Trophoblast cell (in vitro differentiated cells and primary cell): ENCODE measurements around the gene PARD3B.

ENCODE experiments used
- DNase-seq, 2 donors: peaks; one replicate each; pipeline ENCODE4 v3.0.0-alpha.2; 2016
- H2AFZ ChIP-seq: 2 replicates; pipeline ENCODE4 v1.6.1; 2013; ENCODE audit warnings: low read length, moderate library complexity, mild to moderate bottlenecking; ENCODE audit not compliant: insufficient read depth, poor library complexity
- H2AK5ac ChIP-seq: 2 replicates; pipeline ENCODE4 v1.6.1; 2013; ENCODE audit warnings: mild to moderate bottlenecking, low read length
- H2BK120ac ChIP-seq: 2 replicates; pipeline ENCODE4 v1.6.1; 2013; ENCODE audit warnings: low read length, mild to moderate bottlenecking, moderate library complexity; ENCODE audit not compliant: insufficient read depth, poor library complexity
- H2BK12ac ChIP-seq: 2 replicates; pipeline ENCODE4 v1.6.1; 2013; ENCODE audit warnings: mild to moderate bottlenecking, low read length, moderate library complexity
- H2BK5ac ChIP-seq: 2 replicates; pipeline ENCODE4 v1.6.1; 2013; ENCODE audit warnings: low read length, low read depth, moderate library complexity, mild to moderate bottlenecking; ENCODE audit not compliant: poor library complexity
- H3K14ac ChIP-seq: 2 replicates; pipeline ENCODE4 v1.6.1; 2013; ENCODE audit warnings: mild to moderate bottlenecking, low read length
- H3K18ac ChIP-seq: 2 replicates; pipeline ENCODE4 v1.6.1; 2013; ENCODE audit warnings: mild to moderate bottlenecking, low read length
- H3K23ac ChIP-seq: 2 replicates; pipeline ENCODE4 v1.6.1; 2013; ENCODE audit warnings: low read length
- H3K27ac ChIP-seq: 2 replicates; pipeline ENCODE4 v1.5.1; 2013; ENCODE audit warnings: low read depth, mild to moderate bottlenecking, inconsistent platforms, low read length, moderate library complexity
- H3K27me3 ChIP-seq: 2 replicates; pipeline ENCODE4 v1.6.1; 2013; ENCODE audit warnings: inconsistent platforms, mild to moderate bottlenecking, low read length, moderate library complexity; ENCODE audit not compliant: insufficient read depth
- H3K36me3 ChIP-seq, 2 experiments: 1 replicate in 1 of 2; 2 replicates in 1 of 2; pipeline ENCODE4 v1.6.1; 2013; ENCODE audit warnings: low read length in 2 of 2, mild to moderate bottlenecking in 2 of 2, moderate library complexity in 1 of 2; ENCODE audit not compliant: insufficient read depth in 2 of 2, control insufficient read depth in 1 of 2
- H3K4ac ChIP-seq: 2 replicates; pipeline ENCODE4 v1.6.1; 2013; ENCODE audit warnings: low read depth, mild to moderate bottlenecking, low read length, moderate library complexity
- H3K4me1 ChIP-seq, 2 experiments: 1 replicate in 1 of 2; 2 replicates in 1 of 2; pipeline ENCODE4 v1.6.1; 2013; ENCODE audit warnings: low read length in 2 of 2, mild to moderate bottlenecking in 2 of 2, moderate library complexity in 1 of 2; ENCODE audit not compliant: insufficient read depth in 2 of 2, control insufficient read depth in 1 of 2
- H3K4me2 ChIP-seq: 2 replicates; pipeline ENCODE4 v1.6.1; 2013; ENCODE audit warnings: inconsistent platforms, mild to moderate bottlenecking, low read length, moderate library complexity
- H3K4me3 ChIP-seq: 2 replicates; pipeline ENCODE4 v1.5.1; 2013; ENCODE audit warnings: mild to moderate bottlenecking, low read depth, low read length, inconsistent platforms
- H3K79me1 ChIP-seq: one replicate; pipeline ENCODE4 v1.6.1; 2013; ENCODE audit warnings: low read length
- H3K79me2 ChIP-seq: 2 replicates; pipeline ENCODE4 v1.6.1; 2013; ENCODE audit warnings: low read length, mild to moderate bottlenecking; ENCODE audit not compliant: control insufficient read depth, insufficient read depth, poor library complexity
- H3K9ac ChIP-seq: 2 replicates; pipeline ENCODE4 v1.6.1; 2013; ENCODE audit warnings: mild to moderate bottlenecking, low read length
- H3K9me3 ChIP-seq: 2 replicates; pipeline ENCODE4 v1.6.1; 2013; ENCODE audit warnings: low read depth, mild to moderate bottlenecking, control low read depth, inconsistent platforms, low read length; ENCODE audit not compliant: insufficient read depth
- H4K12ac ChIP-seq: 2 replicates; pipeline ENCODE4 v1.6.1; 2013; ENCODE audit warnings: low read depth, mild to moderate bottlenecking, low read length, moderate library complexity
- H4K8ac ChIP-seq: 2 replicates; pipeline ENCODE4 v1.6.1; 2013; ENCODE audit warnings: low read depth, mild to moderate bottlenecking, low read length, moderate library complexity
- H4K91ac ChIP-seq: one replicate; pipeline ENCODE4 v1.6.1; 2013; ENCODE audit warnings: low read depth, mild to moderate bottlenecking, low read length, moderate library complexity
- WGBS: extraction: QIAGEN DNeasy Blood & Tissue Kit; methylation state at CpG from one replicate; pipeline ENCODE4 v1.1.7; 2013; ENCODE audit warnings: missing lambda C conversion rate; ENCODE audit not compliant: insufficient read length, insufficient coverage; ENCODE audit errors: extremely low coverage; 5-methylcytosine and 5-hydroxymethylcytosine counted together

The PARD3B gene

GRCh38 chr2:205496772-205497171, 951.5 kb downstream of the PARD3B start:
- Histone ChIP-seq H3K4me1 (peaks cover 0 to 2% of the 10 kb centered on the region in 2 experiments), H3K27me3 (no peaks in the 10 kb centered on the region), H2AK5ac (no peak overlapping the region), H3K14ac (no peak overlapping the region), H3K18ac (no peak overlapping the region), H2BK120ac (no peak overlapping the region), H3K27ac (no peak overlapping the region), H3K4ac (no peak overlapping the region), H4K8ac (no peak overlapping the region), H4K12ac (no peak overlapping the region), H2BK12ac (no peak overlapping the region), H3K36me3 (no peaks in the 10 kb centered on the region), H3K23ac (no peak overlapping the region), H3K79me2 (no peaks in the 10 kb centered on the region), H3K4me2 (no peak overlapping the region), H3K9ac (no peak overlapping the region), H4K91ac (no peak overlapping the region), H2AFZ (no peak overlapping the region), H3K79me1 (peaks cover 4% of the 10 kb centered on the region), H2BK5ac (no peak overlapping the region), H3K4me3 (no peak overlapping the region), H3K9me3 (no peaks in the 10 kb centered on the region)
- DNase-seq, result no peak
- WGBS, result no CpG with 5 or more reads among the region's 6 CpGs

- Histone ChIP-seq H3K4me1 (peaks cover 0 to 2% of the 10 kb centered on the region in 2 experiments), H3K79me1 (peaks cover 4% of the 10 kb centered on the region), H2BK5ac (no peak overlapping the region), H3K4me2 (no peak overlapping the region), H3K4ac (no peak overlapping the region), H4K91ac (no peak overlapping the region), H4K8ac (no peak overlapping the region), H3K79me2 (no peaks in the 10 kb centered on the region), H2AK5ac (no peak overlapping the region), H3K14ac (no peak overlapping the region), H2AFZ (no peak overlapping the region), H4K12ac (no peak overlapping the region), H2BK120ac (no peak overlapping the region), H3K4me3 (no peak overlapping the region), H3K27me3 (no peaks in the 10 kb centered on the region), H3K23ac (no peak overlapping the region), H2BK12ac (no peak overlapping the region), H3K18ac (no peak overlapping the region), H3K27ac (no peak overlapping the region), H3K9me3 (no peaks in the 10 kb centered on the region), H3K36me3 (no peaks in the 10 kb centered on the region), H3K9ac (no peak overlapping the region)
- DNase-seq, result no peak
- no CpG with 5 or more reads among the region's 3 CpGs for WGBS
These were observed 953.7 kb downstream of the PARD3B start for GRCh38 chr2:205499006-205499405.

- H3K4me1 ChIP-seq, result no peaks in the 10 kb centered on the region
- no peak overlapping the region for H2BK12ac ChIP-seq
- H3K36me3 ChIP-seq, result no peaks in the 10 kb centered on the region
- DNase-seq, result no peak
- no peak overlapping the region for H4K12ac ChIP-seq
- no peak overlapping the region for H3K18ac ChIP-seq
- WGBS, result no CpG with 5 or more reads among the region's 4 CpGs
- H3K14ac ChIP-seq, result no peak overlapping the region
- H3K79me2 ChIP-seq, result no peaks in the 10 kb centered on the region
- H2AK5ac ChIP-seq, result no peak overlapping the region
- no peak overlapping the region for H2BK120ac ChIP-seq
- H4K8ac ChIP-seq, result no peak overlapping the region
- H3K79me1 ChIP-seq, result peaks cover 3% of the 10 kb centered on the region
- no peak overlapping the region for H3K4ac ChIP-seq
- H3K4me3 ChIP-seq, result no peak overlapping the region
- no peaks in the 10 kb centered on the region for H3K9me3 ChIP-seq
- H3K27me3 ChIP-seq, result no peaks in the 10 kb centered on the region
- no peak overlapping the region for H3K23ac ChIP-seq
- H4K91ac ChIP-seq, result no peak overlapping the region
- no peak overlapping the region for H2AFZ ChIP-seq
- no peak overlapping the region for H3K9ac ChIP-seq
- H3K4me2 ChIP-seq, result no peak overlapping the region
- H3K27ac ChIP-seq, result no peak overlapping the region
- H2BK5ac ChIP-seq, result no peak overlapping the region
These were observed 954.8 kb downstream of the PARD3B start for GRCh38 chr2:205500065-205500464.

DNA sequence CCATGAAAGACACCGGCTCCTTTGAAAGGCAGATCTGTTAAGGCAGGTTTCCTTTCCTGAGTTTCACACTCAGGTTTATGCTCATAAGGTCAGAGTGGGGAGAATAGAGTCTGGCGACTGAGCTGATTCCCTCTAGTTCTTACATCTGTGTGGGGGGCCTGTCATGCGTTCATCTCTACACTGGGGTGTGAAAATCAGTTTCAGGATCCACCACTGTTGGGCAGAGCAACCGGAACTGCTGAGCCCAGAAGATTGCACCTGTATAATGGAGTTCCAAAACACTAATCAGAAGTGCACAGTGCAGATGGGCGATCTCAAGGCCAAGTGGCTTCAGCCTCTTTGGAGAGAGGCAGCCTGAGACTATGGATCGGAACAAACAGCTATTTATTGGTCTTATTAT, 955.7 kb downstream of the PARD3B start:
- H3K4me1 ChIP-seq, result no peaks in the 10 kb centered on the region
- peaks cover 3% of the 10 kb centered on the region for H3K79me1 ChIP-seq
- no peak overlapping the region for H4K12ac ChIP-seq
- no peaks in the 10 kb centered on the region for H3K27me3 ChIP-seq
- H2AK5ac ChIP-seq, result no peak overlapping the region
- DNase-seq, result no peak
- WGBS, result no CpG with 5 or more reads among the region's 6 CpGs
- H3K14ac ChIP-seq, result no peak overlapping the region
- no peak overlapping the region for H2BK5ac ChIP-seq
- H3K18ac ChIP-seq, result no peak overlapping the region
- H4K8ac ChIP-seq, result no peak overlapping the region
- H2BK120ac ChIP-seq, result no peak overlapping the region
- H3K4ac ChIP-seq, result no peak overlapping the region
- H3K9ac ChIP-seq, result no peak overlapping the region
- H3K9me3 ChIP-seq, result no peaks in the 10 kb centered on the region
- H3K4me2 ChIP-seq, result no peak overlapping the region
- no peak overlapping the region for H2AFZ ChIP-seq
- no peak overlapping the region for H4K91ac ChIP-seq
- H2BK12ac ChIP-seq, result no peak overlapping the region
- no peaks in the 10 kb centered on the region for H3K79me2 ChIP-seq
- no peaks in the 10 kb centered on the region for H3K36me3 ChIP-seq
- no peak overlapping the region for H3K4me3 ChIP-seq
- H3K23ac ChIP-seq, result no peak overlapping the region
- H3K27ac ChIP-seq, result no peak overlapping the region
